ENCODE measurements around the gene POLRMT.
"Not testable (repeated sequence)": the region's sequence is repeated elsewhere in the genome, so short reads cannot be mapped to it uniquely, and the experiment has no call there.

Gene POLRMT

GRCh38 chr19:610801-611480 lies 22.4 kb downstream of the POLRMT start:
- TF ChIP-seq, protein P1, sequence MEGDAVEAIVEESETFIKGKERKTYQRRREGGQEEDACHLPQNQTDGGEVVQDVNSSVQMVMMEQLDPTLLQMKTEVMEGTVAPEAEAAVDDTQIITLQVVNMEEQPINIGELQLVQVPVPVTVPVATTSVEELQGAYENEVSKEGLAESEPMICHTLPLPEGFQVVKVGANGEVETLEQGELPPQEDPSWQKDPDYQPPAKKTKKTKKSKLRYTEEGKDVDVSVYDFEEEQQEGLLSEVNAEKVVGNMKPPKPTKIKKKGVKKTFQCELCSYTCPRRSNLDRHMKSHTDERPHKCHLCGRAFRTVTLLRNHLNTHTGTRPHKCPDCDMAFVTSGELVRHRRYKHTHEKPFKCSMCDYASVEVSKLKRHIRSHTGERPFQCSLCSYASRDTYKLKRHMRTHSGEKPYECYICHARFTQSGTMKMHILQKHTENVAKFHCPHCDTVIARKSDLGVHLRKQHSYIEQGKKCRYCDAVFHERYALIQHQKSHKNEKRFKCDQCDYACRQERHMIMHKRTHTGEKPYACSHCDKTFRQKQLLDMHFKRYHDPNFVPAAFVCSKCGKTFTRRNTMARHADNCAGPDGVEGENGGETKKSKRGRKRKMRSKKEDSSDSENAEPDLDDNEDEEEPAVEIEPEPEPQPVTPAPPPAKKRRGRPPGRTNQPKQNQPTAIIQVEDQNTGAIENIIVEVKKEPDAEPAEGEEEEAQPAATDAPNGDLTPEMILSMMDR (IDR thresholded peaks at IDR 0.05; ENCODE audit: low read depth, low read length): no peak

DNA sequence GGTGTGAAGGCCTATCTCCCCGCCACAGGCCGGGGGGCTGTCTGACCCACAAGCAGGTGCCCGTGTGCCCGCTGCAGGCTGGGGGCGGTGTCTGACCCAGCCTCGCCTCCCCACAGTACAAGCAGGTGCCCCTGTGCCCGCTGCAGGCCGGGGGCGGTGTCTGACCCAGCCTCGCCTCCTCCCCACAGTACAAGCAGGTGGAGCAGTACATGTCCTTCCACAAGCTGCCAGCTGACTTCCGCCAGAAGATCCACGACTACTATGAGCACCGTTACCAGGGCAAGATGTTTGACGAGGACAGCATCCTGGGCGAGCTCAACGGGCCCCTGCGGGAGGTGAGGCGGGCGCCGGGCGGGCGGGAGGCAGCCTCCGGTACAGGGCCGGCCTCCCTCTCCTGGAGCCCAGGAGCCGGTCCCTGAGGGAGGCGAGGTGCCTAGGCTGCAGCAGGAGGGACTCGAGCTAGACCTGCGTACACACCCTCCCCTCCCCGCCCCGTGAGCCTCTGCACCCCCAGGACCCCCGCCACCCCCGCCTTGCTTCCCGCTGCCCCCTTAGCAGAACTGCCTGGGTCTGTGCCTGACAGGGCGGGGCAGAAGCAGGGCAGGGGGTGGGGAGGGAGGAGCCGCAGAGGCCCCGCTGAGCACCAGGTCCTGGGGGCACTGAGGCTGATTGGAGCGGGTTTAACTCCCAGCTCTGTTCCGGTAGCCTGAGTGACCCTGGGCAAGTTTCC lies 23.1 kb downstream of the POLRMT start:
- DNase-seq (ENCODE audit: extremely low read depth, low read depth): no peak
- TF ChIP-seq, protein P1 (IDR thresholded peaks at IDR 0.05; ENCODE audit: low read depth, low read length): no peak

More at GRCh38 chr19:610801-611480, 22.4 kb downstream of the POLRMT start:
- no peak for DNase-seq (ENCODE audit: extremely low read depth, low read depth)

DNA sequence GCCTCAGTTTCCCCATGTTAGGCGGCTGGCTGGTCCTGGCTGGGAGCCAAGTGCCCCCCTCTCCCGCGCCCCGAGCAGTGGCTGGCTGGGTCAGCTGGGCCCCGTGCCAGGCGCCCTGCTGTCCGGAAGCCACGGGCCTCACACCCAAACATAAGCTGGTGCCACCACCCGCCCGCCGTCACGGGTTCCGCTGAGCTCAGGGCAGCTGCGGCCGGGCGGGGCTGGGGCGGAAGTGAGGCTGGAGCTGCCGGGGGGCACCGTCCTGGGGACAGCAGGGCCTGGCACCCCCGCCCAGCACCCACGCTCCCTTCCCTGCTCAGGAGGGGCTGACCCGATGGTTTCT lies 24.4 kb downstream of the POLRMT start:
- no peak for DNase-seq (ENCODE audit: extremely low read depth, low read depth)
- TF ChIP-seq, protein P1 (IDR thresholded peaks at IDR 0.05; ENCODE audit: low read depth, low read length): no peak

DNA sequence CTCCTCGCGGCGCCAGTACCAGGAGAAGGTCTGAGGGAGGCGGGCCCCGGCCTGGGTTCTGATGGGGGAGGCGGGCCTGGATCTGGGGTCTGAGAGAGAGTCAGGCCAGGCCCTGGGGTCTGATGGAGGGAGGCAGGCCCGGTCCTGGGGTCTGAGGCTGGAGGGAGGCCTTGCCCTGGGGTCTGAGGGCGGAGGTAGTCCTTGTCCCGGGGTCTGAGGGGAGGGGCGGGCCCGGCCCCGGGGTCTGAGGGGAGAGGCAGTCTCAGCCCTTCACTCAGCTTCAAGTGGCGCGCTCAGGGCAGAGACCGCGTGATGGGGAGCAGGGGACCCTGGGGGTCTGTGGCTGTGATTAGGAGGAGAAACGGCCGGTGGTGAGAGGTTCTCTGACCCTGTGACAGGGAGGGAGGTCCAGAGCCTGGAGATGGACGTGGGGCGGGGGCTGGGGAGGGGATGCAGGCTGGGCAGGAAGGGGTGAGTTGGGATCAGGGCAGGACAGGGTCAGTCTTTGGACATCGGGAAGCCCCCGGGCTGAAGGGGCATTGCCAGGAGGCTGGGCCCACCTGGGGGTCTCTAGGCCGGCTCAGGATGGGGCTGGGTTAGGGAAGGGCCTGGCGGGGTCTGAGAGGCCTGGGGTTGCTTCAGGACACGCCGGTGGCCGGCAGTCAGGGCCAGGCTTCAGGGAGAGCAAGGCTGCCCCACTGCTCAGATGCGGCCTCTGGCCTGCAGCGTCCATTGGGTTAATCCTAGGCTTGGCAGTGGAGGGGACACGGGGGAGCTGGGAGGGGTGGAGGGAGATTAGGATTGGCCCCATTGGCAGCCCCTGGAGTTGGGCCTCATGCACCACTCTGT lies 25.0 kb downstream of the POLRMT start:
- TF ChIP-seq, protein P1 (IDR thresholded peaks at IDR 0.05; ENCODE audit: low read depth, low read length): no peak
- no peak for DNase-seq (ENCODE audit: extremely low read depth, low read depth)

GRCh38 chr19:607301-608154 lies 25.8 kb downstream of the POLRMT start:
- TF ChIP-seq, protein P1 (IDR thresholded peaks at IDR 0.05; ENCODE audit: low read depth, low read length): no peak
- no peak for DNase-seq (ENCODE audit: extremely low read depth, low read depth)

DNA sequence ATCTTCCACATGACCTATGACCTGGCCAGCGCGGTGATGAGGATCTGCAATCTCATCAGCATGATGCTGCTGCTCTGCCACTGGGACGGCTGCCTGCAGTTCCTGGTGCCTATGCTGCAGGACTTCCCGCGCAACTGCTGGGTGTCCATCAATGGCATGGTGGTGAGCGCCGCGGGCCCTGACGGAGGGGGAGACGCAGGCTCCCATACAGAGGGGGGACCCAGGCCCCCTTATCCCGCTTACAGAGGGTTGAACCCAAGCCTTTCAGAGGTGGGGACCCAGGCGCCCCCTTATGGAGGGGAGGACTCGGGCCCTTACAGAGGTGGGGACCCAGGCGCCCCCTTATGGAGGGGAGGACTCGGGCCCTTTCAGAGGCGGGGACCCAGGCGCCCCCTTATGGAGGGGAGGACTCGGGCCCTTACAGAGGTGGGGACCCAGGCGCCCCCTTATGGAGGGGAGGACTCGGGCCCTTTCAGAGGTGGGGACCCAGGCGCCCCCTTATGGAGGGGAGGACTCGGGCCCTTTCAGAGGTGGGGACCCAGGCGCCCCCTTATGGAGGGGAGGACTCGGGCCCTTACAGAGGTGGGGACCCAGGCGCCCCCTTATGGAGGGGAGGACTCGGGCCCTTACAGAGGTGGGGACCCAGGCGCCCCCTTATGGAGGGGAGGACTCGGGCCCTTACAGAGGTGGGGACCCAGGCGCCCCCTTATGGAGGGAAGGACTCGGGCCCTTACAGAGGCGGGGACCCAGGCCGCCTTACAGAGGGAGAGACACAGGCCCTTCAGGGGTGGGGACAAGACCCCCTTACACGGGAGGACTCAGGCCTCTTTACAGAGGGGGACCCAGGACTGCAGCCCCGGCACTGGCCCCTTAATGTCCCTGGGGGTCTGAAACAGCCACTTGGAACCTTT lies 28.0 kb downstream of the POLRMT start:
- DNase-seq (ENCODE audit: extremely low read depth, low read depth): not testable (repeated sequence)

Data from AG09319 (cell line).